ENCODE results near the gene BRAF. TPM values are rescaled to one million over a fixed set of nuclear protein-coding genes. Genes with fewer than 3 reads are reported as not detected.

The BRAF gene
- total and polyA plus RNA-seq, 2 of the 8 experiments (the other 6 are each of a cell fraction or from before 2014, with no cell fraction given), result 11.4 to 32.6 TPM

- H3K23ac ChIP-seq (ENCODE audit: insufficient read length), result no peak overlapping the region
- H2BK5ac ChIP-seq (ENCODE audit: low read depth, low read length), result no peak overlapping the region
- no peaks in the 10 kb centered on the region for H3K23me2 ChIP-seq (ENCODE audit: low read depth, low read length)
- H2AK5ac ChIP-seq (ENCODE audit: low read depth, low read length), result no peak overlapping the region
- no peak for DNase-seq (ENCODE audit: low read depth in 1 of 2, low spot score in 2 of 2)
- H3K4me3 ChIP-seq (ENCODE audit: extremely low read depth in 1 of 4, insufficient read depth in 2 of 4, low read depth in 3 of 4, low read length in 4 of 4), result no peak overlapping the region
- H4K20me1 ChIP-seq (replicated peaks in 1 of 2; ENCODE audit: control insufficient read depth in 1 of 2, insufficient read depth in 2 of 2, low read length in 2 of 2), result peaks cover 0 to 1% of the 10 kb centered on the region in 2 experiments
- no peak overlapping the region for H4K8ac ChIP-seq (ENCODE audit: extremely low read depth, insufficient read depth, low read length)
- 69% methylated on average over 2 of the region's 2 CpGs; no CpG with 5 or more reads in 1 of the 2 experiments for WGBS, 2 experiments (ENCODE audit: extremely low coverage in 1 of 2, insufficient coverage in 1 of 2, insufficient read length in 1 of 2, insufficient replicate concordance in 2 of 2, low coverage in 1 of 2, low lambda C conversion rate in 2 of 2, missing lambda C conversion rate in 1 of 2)
- H2BK20ac ChIP-seq (ENCODE audit: low read length), result no peak overlapping the region
- no peak overlapping the region for H3K4me2 ChIP-seq (ENCODE audit: insufficient read depth in 1 of 2, low read depth in 2 of 2, low read length in 2 of 2)
- H3K36me3 ChIP-seq (ENCODE audit: control insufficient read depth in 2 of 4, insufficient read depth in 4 of 4, low read length in 3 of 4), result no peaks in the 10 kb centered on the region
- H2BK120ac ChIP-seq (replicated peaks; ENCODE audit: low read depth, low read length), result no peak overlapping the region
- FAIRE-seq, result no peak
- POLR2A ChIA-PET (ENCODE audit: partially characterized antibody), result interaction anchor here (0.6 to 0.8 kb wide), 2 partner anchors 11 to 184 kb away, joined by 3 to 4 read pairs; no protein-coding TSS in a partner anchor
- H3K4ac ChIP-seq (replicated peaks; ENCODE audit: insufficient read length, low read depth, low read length), result no peak overlapping the region
- H3K79me1 ChIP-seq (ENCODE audit: low read depth, low read length), result peaks cover 2% of the 10 kb centered on the region; the same call in 1 of the 2 replicates
- no peak overlapping the region for H3K27ac ChIP-seq (ENCODE audit: low read depth, low read length)
- H3K79me2 ChIP-seq (ENCODE audit: control insufficient read depth in 1 of 2, insufficient read depth in 2 of 2, low read length in 2 of 2), result peaks cover 0 to 80% of the 10 kb centered on the region in 2 experiments; a peak in 2 of 4 replicates
- CTCF ChIA-PET (ENCODE audit: partially characterized antibody), result interaction anchor here (0.6 to 0.7 kb wide), 3 partner anchors 27 to 208 kb away, joined by 3 read pairs; no protein-coding TSS in a partner anchor
- no peak overlapping the region for H3K56ac ChIP-seq (replicated peaks; ENCODE audit: insufficient read length, low read depth, low read length)
- H3K14ac ChIP-seq (ENCODE audit: insufficient read length), result no peak overlapping the region
- H3K27me3 ChIP-seq (replicated peaks in 1 of 4; ENCODE audit: control insufficient read depth in 3 of 4, extremely low read depth in 1 of 4, insufficient read depth in 3 of 4, low read length in 3 of 4), result no peaks in the 10 kb centered on the region
- no peak overlapping the region for H2BK12ac ChIP-seq (ENCODE audit: low read depth, low read length)
- H4K91ac ChIP-seq (replicated peaks; ENCODE audit: insufficient read length, low read length), result no peak overlapping the region
- TF ChIP-seq, protein P1, sequence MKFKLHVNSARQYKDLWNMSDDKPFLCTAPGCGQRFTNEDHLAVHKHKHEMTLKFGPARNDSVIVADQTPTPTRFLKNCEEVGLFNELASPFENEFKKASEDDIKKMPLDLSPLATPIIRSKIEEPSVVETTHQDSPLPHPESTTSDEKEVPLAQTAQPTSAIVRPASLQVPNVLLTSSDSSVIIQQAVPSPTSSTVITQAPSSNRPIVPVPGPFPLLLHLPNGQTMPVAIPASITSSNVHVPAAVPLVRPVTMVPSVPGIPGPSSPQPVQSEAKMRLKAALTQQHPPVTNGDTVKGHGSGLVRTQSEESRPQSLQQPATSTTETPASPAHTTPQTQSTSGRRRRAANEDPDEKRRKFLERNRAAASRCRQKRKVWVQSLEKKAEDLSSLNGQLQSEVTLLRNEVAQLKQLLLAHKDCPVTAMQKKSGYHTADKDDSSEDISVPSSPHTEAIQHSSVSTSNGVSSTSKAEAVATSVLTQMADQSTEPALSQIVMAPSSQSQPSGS (IDR thresholded peaks at IDR 0.05; ENCODE audit: low read length), result no peak
- TF ChIP-seq RFX5 (IDR thresholded peaks at IDR 0.05; ENCODE audit: borderline replicate concordance, low read depth, low read length) (no peak), TCF12 (IDR thresholded peaks at IDR 0.05; ENCODE audit: low read depth, low read length) (no peak), POU5F1 (IDR thresholded peaks at IDR 0.05; ENCODE audit: low read depth, low read length) (no peak)
- peaks cover 0 to 3% (median 1%) of the 10 kb centered on the region in 4 experiments; a peak in 3 of 7 replicates for H3K4me1 ChIP-seq (replicated peaks in 1 of 4; ENCODE audit: control insufficient read depth in 3 of 4, insufficient read depth in 4 of 4, low read length in 3 of 4)
- no peak overlapping the region for H2BK15ac ChIP-seq (ENCODE audit: low read length)
- no peak overlapping the region for H3K18ac ChIP-seq (ENCODE audit: extremely low read depth, low read length)
- no peak overlapping the region for H2AFZ ChIP-seq (ENCODE audit: low read length)
- H3K9me3 ChIP-seq (ENCODE audit: insufficient read depth in 2 of 2, low read depth in 1 of 2, low read length in 1 of 2), result no peaks in the 10 kb centered on the region
- no peak overlapping the region for H3K9ac ChIP-seq (replicated peaks in 1 of 4; ENCODE audit: extremely low read depth in 1 of 4, low read depth in 3 of 4, low read length in 3 of 4)
- H4K5ac ChIP-seq (ENCODE audit: insufficient read length, low read depth, low read length), result no peak overlapping the region
Measured at GRCh38 chr7:140876519-140877248, 48.0 kb downstream of the BRAF start.
